LNCaP clone FGC (cell line): ENCODE data around the gene EVX1.

Experiments
- DNase-seq: peaks from one replicate; pipeline ENCODE4 v3.0.0-alpha.2; 2011; ENCODE audit warnings: low read depth
- H3K4me3 ChIP-seq: 2 replicates; pipeline ENCODE4 v1.5.1; 2011; ENCODE audit warnings: mild to moderate bottlenecking, low read depth, low read length, control low read depth
- TF ChIP-seq, protein P1 (sequence below): IDR thresholded peaks from 2 replicates; pipeline ENCODE4 v1.5.1; 2012; ENCODE audit warnings: mild to moderate bottlenecking; ENCODE audit not compliant: control insufficient read depth, insufficient read depth; ENCODE audit errors: extremely low read depth

The EVX1 gene

DNA sequence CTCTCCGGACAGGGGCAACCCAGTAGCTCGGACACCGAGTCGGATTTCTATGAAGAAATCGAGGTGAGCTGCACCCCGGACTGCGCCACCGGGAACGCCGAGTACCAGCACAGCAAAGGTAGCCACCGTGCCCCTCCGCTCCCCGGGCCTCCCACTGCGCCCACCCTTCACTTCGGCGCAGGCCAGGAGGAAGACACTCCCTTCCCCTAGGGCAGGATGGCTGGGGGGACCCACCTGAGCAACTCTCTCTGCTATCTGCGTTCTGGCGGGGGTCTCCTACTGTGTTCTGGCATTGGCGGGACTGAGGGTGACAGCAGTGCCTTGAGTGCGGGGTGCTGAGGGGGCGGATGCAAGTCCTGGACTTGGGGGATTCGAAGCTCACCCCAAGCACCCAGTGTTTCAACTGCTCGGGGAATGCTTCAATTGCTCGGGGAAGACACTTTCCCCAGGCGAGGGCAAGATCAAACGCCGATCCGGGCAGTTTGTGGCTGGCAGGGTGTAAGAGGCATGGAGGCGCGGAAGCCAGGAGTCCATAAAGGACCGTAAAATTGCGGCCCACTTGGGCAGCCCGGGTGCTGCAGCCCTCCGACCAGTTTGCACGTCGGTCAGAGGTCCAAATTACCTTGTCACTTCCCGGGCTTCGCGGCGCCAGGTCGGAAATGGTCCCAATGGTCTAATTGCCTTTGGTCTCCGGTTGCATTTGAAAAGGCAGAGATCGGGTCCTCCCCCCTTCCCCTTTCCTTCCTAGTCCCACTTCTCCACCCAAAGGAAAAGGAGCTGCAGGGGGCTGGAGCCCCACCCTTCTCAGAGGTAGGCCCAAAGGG lies 950 bp downstream of the EVX1 start:
- TF ChIP-seq, protein P1, sequence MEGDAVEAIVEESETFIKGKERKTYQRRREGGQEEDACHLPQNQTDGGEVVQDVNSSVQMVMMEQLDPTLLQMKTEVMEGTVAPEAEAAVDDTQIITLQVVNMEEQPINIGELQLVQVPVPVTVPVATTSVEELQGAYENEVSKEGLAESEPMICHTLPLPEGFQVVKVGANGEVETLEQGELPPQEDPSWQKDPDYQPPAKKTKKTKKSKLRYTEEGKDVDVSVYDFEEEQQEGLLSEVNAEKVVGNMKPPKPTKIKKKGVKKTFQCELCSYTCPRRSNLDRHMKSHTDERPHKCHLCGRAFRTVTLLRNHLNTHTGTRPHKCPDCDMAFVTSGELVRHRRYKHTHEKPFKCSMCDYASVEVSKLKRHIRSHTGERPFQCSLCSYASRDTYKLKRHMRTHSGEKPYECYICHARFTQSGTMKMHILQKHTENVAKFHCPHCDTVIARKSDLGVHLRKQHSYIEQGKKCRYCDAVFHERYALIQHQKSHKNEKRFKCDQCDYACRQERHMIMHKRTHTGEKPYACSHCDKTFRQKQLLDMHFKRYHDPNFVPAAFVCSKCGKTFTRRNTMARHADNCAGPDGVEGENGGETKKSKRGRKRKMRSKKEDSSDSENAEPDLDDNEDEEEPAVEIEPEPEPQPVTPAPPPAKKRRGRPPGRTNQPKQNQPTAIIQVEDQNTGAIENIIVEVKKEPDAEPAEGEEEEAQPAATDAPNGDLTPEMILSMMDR, result no peak
- no peak for DNase-seq
- H3K4me3 ChIP-seq, result no peak overlapping the region

GRCh38 chr7:27244488-27245123 lies 2.0 kb downstream of the EVX1 start:
- TF ChIP-seq, protein P1, result no peak
- H3K4me3 ChIP-seq, result no peak overlapping the region
- DNase-seq, result no peak

GRCh38 chr7:27245124-27245797 lies 2.7 kb downstream of the EVX1 start:
- no peak overlapping the region for H3K4me3 ChIP-seq
- no peak for DNase-seq

GRCh38 chr7:27245798-27246691 lies 3.4 kb downstream of the EVX1 start:
- no peak for DNase-seq
- TF ChIP-seq, protein P1, result no peak
- no peak overlapping the region for H3K4me3 ChIP-seq

More at GRCh38 chr7:27245124-27245797, 2.7 kb downstream of the EVX1 start:
- TF ChIP-seq, protein P1, result no peak

DNA sequence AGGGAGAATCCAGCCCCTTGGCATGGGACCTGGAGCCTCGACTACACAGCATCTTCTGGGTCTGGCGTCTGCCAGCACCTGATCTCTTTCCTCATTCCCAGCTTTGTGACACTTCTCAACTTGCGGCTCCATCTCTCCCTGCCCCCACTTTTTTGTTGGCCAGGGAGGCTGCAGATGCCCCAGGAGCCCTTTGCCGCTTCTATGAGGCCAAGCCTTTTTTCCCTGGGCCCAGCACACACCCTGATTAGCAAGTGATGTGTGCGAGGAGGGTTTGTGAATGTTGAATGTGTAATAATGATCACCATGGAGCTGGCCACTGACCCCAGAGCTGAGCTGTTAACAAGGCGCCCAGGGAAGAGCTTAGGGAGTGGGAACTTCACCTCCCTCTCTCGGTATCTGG lies 4.4 kb downstream of the EVX1 start:
- TF ChIP-seq, protein P1, result no peak
- no peak for DNase-seq
- no peak overlapping the region for H3K4me3 ChIP-seq
